Measurements from ENCODE around the gene CHST15.

The CHST15 gene

DNA sequence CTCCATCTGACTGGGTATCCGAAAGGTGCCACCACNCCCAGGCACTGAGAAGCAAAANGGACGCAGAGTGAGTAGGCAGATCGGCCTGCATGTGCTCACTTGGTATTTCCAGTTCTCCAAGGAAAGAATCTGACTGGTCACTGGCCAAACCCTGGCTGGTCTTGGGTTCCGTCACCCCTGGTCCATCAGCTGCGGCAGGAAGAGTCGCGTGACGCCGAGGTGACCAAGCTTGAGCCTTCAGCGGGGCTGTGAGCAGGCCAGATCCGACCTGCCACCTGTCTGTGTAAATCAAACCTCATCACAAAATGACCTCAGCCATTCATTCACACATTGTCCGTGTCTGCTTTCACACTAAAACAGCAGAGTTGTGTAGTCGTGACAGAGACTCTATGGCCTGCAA, 28.8 kb upstream of the CHST15 start:
- H3K27ac ChIP-seq: no peak overlapping the region
- TF ChIP-seq ZFX (IDR thresholded peaks at IDR 0.05) (no peak), CTCF (conservative IDR thresholded peaks at IDR 0.05) (no peak)

- TF ChIP-seq CTCF (conservative IDR thresholded peaks at IDR 0.05) (no peak), ZFX (IDR thresholded peaks at IDR 0.05) (no peak)
- no peak overlapping the region for H3K27ac ChIP-seq
Measured at GRCh38 chr10:124120410-124121061, 27.1 kb upstream of the CHST15 start.

GRCh38 chr10:124119946-124120345, 26.5 kb upstream of the CHST15 start:
- H3K27ac ChIP-seq: no peak overlapping the region
- TF ChIP-seq CTCF (conservative IDR thresholded peaks at IDR 0.05): no peak
- TF ChIP-seq ZFX (IDR thresholded peaks at IDR 0.05): no peak

DNA sequence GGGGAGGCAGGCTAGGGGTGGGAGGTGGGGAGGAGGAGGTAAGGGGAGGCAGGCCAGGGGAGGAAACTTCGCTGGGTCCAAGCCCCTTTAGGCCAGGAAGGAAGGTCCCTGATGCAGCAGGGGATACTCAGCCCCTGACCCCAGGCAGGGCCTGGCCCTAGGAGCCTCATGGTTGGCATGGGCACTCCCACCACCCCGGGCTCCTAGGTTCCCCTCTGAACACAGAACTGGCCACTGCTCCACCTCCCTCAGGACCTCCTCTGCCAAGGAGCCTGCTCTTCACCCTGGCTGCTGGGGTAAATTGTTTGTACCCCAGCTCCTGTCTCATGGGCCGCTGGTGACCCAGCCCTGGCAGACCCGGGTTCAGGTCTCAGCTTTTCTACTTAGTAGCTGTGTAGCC, 25.8 kb upstream of the CHST15 start:
- no peak overlapping the region for H3K27ac ChIP-seq
- no peak for TF ChIP-seq CTCF (conservative IDR thresholded peaks at IDR 0.05)
- no peak for TF ChIP-seq ZFX (IDR thresholded peaks at IDR 0.05)

DNA sequence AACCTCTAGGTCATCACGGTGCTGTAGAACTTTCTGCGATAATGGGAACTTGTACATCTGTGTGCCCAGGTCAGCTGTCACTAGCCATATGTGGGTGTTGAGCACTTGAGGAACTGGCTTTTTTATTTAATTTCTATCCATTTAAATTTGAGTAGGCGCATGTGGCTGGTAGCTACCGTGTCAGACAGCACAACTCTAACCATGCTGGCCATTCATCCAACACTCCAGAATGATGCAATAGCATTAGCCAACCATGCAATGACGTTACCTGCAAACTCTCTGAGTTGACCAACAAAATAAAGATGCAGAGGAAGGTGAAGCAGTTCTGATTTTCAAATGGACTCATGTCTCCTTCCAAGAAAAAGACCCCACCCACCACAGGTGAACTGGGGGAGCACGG, 24.4 kb upstream of the CHST15 start:
- no peak for TF ChIP-seq ZFX (IDR thresholded peaks at IDR 0.05)
- no peak for TF ChIP-seq CTCF (conservative IDR thresholded peaks at IDR 0.05)
- H3K27ac ChIP-seq: no peak overlapping the region

- TF ChIP-seq ZFX (IDR thresholded peaks at IDR 0.05) (no peak), CTCF (conservative IDR thresholded peaks at IDR 0.05) (no peak)
- no peak overlapping the region for H3K27ac ChIP-seq
Measured at GRCh38 chr10:124117511-124117785, 24.1 kb upstream of the CHST15 start.

DNA sequence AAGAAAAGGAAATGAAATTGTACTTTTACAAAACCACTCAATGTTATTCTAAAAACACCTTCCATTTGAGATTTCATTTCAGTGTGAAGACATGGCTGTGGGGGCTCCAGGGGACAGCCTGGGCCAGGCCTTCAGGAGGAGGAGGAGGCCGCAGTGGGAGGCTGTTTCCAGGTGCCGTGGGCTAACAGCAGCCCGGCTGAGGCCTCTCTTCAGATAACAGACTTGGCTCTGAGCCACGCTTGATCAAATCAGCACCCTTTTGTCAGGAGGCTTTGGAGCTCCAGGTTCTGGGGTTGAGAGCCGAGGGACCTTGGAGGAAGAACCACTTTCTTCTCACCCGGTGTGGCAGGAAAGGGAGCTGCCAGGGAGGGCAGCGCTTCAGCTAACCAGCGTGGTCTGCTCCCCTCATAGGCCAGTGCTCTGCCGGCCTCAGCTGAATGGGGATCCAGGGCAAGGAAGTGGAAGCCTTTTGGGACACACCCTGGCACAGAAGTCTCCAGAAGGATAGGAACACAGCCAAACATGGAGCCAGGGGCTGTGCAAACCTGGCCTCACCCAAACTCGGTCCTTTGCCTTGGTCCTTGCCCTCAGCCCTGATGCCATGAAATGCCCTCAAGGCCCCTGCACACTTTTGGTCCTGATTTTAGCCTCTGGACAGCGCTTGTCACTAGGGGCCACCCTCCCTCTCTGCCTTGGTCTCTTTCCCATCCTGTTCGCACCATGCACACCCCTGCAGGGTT, 23.5 kb upstream of the CHST15 start:
- TF ChIP-seq CTCF (conservative IDR thresholded peaks at IDR 0.05) (no peak), ZFX (IDR thresholded peaks at IDR 0.05) (no peak)
- no peak overlapping the region for H3K27ac ChIP-seq
